HG02884 (cell line): ENCODE data around the gene SUMF1.
A peak's percentile ranks its signal among the peaks of the same experiment; 100 is the strongest.

ENCODE experiments used
- ATAC-seq: cut with Tn5 transposase; IDR thresholded peaks from one replicate; pipeline ENCODE4 v1.9.1; 2021; ENCODE audit warnings: mild to moderate bottlenecking, moderate library complexity; ENCODE audit not compliant: unreplicated experiment

Gene SUMF1

DNA sequence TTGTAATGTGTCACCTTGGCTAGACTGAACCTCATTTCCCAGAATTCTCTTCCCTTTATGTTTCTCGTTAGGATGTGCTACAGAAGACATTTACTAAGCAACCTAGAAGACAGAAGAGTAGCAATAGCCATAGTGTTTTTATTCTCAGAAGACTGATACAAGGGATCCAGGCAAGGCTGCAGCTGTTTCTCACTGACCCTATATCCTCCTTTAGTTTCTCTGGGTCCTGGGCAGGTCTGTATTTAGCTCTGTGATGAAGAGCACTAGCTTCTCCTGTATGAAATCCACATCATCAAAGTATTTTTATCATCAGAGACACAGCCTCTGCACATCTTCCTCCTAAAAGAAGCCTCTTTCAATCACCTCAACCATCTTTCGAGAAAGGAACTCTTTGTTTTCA is 72.5 kb downstream of the SUMF1 start:
- ATAC-seq: no peak

DNA sequence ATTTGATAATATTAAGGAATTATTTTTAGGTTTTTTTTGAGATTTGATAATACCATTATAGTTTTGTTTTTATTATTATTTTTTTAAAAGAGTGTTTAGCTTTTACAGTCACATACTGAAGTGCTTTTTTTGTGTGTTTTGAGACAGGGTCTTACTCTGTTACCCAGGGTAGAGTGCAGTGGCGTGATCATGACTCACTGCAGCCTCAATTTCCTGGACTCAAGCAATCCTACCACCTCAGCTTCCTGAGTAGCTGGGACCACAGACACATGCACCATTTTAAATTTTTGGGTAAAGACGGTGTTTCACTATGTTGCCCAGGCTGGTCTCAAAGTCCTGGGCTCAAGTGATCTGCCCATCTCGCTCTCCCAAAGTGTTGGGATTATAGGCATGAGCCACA is 73.0 kb downstream of the SUMF1 start:
- ATAC-seq: no peak

DNA sequence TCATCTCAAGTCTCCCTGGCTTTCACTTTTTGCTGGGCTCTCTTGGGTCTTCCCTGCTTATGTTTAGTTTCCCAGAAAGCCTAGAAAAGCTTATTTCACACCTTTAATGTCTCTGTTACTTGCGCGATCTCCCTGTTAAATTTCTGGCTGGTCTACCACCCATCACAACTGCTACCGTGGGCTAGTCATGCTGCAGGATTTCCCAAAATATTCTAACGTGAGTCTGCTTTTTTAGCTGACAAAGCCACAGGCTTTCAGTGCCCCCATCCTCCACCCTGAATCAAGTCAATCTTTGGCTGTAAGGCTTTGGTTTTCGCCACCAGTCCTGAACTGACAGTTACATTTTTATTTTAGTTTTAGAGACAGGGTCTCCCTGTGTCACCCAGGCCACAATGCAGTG is 74.1 kb downstream of the SUMF1 start:
- no peak for ATAC-seq

DNA sequence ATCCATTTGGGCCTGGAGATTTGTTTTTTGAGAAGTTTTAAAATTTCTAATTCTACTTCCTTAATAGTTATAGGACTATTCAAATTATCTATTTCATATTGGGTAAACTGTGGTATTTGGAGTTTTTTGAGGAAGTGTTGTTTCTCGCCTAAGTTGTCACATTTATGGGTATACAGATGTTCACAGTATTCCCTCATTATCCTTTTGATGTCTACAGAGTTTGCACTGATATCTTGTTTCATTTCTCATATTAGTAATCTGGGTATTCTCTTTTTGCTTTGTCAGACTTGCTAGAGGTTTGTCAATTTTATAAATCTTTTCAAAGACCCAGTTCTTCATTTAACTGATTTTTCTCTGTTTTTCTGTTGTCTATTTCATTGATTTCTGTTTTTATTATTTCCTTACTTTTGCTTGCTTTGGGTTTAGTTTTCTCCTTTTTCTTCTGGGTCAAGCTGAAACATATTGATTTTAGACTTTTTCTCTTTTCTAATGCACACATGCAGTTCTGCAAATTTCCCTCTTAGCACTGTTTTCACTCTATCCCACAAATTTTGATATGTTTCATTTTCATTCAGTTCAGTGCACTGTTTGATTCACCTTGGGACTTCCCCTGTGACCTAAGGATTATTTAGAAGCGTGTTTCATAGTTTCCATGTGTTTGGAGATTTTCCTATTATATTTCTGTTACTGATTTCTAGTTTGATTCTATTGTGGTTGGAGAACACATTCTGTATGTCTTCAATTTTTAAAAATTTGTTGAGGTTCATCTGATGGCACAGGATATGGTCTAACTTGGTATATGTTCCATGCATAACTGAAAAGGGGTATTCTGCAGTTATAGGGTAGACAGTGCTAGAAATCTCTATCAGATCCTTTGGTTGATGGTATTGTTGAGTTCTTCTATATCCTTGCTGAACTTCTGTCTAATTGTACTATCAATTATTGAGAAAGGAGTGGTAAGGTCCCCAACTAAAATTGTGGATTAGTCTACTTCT is 79.6 kb downstream of the SUMF1 start:
- peak; percentile 80 for ATAC-seq

DNA sequence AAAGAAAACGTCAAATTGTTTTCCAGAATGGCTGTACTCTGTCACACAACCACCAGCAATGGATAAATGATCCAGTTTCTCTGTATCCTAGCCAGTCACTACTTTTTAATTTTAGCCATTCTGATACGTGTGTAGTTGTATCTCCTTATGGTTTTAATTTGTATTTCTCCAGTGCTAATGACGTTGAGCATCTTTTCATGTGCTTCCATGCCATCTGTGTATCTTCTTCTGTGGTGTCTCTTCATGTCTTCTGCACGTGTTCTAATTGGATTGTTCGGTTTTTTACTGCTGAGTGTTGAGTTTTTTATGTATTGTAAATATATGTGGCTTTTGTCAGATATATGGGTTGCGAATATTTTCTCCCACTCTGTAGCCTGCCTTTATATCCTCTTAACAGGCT is 81.9 kb downstream of the SUMF1 start:
- ATAC-seq: no peak

DNA sequence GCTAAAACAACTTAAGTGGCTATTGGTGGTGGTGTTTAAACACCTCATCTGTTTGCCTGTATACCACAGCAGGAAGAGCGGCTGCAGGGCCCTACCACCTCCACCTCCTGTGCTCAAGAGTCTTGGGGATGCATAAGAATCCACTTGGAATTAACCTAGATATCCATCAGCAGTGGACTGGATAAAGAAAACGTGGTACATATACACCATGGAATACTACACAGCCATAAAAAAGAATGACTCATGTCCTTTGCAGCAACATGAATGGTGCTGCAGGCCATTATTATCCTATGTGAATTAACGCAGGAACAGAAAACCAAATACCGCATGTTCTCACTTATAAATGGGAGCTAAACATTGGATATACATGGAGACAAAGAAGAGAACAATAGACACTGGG is 87.1 kb downstream of the SUMF1 start:
- ATAC-seq: no peak

DNA sequence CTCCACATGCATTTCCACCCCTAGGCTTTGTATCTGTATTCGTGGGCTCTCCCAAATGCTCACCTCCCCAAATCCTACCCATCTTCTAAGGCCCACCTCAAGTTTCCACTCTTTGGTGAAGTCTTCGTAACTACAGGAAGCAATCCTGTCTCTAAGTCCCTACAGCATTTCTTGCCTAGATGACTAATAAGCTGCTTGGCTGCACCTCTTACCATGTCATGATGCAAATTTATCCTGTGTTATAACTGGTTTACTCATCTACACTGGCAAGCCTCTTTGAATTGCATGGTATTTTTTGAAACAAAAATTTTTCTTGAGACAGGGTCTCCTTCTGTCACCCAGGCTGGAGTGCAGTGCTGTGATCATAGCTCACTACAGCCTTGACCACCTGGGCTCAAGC is 90.6 kb downstream of the SUMF1 start:
- no peak for ATAC-seq

DNA sequence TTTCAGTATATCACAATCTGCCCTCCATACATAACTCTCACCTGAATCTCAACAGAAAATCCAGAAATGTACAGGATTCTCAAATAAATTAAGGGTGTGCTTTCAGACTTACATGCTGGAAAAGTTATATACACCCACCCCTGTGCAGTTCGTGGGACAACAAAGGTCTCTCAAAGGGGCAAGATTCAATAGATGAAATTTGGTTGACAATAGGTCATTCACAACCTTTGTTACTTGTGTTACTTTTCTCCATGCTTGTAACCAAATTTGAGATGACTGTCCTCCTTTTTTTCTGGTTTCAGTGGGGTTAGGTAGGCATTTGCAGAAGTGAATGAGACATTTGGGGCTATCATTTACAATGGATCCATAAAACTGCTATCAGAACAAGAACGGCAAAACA is 91.2 kb downstream of the SUMF1 start:
- no peak for ATAC-seq

DNA sequence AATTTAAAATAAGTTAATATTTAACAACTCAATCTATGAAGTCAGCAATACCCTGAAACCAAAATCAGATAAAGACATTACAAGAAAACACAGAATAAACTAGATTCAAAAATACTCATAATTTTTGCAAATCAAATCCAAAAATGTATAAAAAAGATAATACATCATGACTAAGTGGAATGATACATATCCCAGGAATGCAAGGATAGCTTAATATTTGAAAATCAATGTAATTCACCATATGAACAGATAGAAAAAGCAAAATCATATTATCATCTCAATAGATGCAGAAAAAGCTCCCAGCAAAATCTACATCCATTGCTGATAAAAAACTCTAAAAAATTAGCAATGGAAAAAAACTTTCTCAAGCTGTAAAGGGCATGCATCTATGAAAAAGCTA is 93.4 kb downstream of the SUMF1 start:
- no peak for ATAC-seq

DNA sequence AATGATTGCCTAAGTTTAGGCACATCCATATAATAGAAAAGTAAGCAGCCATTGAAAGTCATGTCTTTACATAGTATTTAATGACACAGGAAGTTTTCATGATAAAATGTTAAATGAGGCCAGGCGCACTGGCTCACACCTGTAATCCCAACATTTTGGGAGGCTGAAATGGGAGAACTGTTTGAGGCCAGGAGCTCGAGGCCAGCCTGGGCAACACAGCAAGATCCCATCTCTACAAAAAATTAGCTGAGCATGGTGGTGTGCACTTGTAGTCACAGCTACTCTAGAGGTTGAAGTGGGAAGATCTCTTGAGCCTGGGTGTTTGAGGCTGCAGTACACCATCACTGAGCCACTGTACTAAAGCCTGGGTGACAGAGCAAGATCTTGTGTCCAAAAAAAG is 104.5 kb downstream of the SUMF1 start:
- no peak for ATAC-seq

DNA sequence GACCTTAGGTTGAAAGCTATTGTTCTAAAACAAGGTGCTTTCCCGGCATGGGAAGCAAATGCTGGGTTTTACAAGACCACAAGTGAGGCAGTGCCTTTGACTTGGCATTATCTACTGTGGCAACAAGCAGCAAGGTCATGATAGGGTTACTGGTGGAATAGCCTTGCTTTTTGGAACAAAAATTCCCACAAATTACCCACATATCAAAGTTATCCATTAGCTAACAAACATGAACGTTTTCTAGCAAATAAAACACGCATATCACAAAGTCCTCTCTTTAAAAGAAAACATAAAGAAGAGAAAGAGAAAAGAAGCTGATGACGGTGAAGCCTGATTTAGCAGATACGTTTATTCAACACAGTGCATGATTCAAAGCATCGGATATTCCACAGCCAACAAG is 106.3 kb downstream of the SUMF1 start:
- no peak for ATAC-seq

DNA sequence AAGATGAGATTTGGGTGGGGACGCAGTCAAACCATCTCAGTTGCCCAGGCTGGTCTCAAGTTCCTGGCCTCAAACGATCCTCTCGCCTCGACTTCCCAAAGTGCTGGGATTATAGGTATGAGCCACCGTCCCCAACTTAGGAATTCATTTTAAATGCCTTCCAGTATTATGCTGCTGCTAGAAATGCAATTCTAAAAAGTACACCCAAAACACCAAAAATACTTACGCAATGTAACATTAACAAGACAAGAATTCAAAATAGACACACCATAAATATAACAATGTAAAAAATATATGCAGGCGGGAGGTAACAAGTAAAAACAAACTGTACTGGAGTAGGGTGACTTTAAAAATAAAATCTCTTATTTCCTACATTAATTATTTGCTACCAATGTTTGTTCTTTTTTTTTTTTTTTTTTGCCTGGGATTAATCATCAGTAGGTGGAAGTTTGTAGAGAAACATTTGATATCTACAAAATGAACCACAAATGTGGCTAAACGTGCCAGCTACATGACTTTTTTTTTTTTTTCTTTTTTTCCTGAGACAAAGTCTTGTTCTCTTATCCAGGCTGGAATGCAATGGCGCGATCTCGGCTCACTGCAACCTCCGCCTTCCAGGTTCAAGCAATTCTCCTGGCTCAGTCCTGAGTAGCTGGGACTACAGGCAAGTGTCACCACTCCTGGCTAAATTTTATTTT is 107.1 kb downstream of the SUMF1 start:
- no peak for ATAC-seq

DNA sequence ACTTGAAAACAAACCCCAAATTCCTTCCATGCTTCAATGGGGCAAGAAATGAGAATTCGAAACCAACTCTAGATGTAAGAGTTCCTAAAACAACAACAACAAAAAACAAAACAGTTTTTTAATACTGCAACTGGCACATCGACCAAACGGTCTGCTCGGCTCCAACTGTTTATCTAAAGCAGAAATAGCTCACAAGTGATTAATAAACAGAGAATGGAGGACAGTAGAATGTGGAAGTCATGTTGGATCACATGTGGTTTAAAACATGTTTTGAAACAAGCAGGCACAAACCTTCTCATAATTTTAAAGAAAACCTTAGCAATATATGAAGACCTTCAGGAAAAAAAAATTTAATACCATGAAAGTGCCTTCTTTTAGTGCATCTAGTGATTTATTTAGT is 108.8 kb downstream of the SUMF1 start:
- no peak for ATAC-seq

DNA sequence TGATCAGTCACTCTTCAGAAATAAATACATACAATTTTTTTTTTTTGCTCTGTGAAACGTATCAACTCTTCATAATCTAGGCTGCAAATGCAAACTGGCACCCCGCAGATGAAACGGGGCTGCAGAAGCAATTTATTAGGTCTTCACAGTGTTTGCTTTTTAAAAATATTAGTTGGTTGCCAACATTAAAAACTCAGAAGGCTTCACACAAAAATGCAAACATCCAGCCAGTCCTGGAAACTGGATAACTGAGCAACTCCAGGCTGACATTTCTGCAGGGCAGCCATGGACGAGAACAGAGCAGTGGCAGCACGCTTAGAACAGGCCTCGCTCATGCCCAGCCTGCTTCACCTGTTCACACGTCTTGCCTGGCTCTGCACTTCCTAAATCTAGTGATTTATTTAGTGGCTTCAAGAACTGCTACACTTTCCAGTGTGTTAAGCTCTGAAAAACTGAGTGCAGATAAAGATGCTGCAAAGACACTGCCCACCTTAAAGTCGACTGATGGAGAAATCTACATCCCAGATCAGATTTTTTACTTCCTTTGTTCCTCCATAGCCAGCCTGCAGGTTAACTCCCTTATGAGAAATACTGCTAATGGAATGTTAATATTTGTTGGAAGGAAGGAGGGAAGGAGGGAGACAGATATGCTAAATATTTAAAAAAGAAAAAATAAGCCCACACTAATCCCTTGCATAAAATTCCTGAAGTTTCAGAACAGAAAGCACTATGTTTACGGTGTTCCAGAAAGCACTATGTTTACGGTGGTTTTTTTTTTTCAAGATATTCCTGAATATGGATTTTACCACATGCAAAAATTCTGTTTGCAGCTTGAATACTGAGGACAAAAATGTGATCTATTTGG is 110.3 kb downstream of the SUMF1 start:
- no peak for ATAC-seq

DNA sequence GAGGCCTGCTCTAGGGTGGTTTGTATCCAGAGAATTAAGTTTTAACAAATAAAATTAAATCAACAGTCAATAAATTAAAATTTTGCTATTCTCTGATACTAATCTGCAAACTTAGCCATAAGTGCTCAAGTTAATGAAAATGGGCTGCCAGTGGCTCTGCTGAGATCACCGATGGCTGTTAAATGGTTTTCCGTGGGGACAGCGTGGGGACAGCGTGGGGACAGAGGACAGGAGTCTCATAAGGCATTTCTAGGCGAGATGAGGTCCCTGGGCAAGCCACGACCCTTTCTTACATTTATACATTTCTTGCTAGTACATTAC is 110.9 kb downstream of the SUMF1 start:
- ATAC-seq: no peak

DNA sequence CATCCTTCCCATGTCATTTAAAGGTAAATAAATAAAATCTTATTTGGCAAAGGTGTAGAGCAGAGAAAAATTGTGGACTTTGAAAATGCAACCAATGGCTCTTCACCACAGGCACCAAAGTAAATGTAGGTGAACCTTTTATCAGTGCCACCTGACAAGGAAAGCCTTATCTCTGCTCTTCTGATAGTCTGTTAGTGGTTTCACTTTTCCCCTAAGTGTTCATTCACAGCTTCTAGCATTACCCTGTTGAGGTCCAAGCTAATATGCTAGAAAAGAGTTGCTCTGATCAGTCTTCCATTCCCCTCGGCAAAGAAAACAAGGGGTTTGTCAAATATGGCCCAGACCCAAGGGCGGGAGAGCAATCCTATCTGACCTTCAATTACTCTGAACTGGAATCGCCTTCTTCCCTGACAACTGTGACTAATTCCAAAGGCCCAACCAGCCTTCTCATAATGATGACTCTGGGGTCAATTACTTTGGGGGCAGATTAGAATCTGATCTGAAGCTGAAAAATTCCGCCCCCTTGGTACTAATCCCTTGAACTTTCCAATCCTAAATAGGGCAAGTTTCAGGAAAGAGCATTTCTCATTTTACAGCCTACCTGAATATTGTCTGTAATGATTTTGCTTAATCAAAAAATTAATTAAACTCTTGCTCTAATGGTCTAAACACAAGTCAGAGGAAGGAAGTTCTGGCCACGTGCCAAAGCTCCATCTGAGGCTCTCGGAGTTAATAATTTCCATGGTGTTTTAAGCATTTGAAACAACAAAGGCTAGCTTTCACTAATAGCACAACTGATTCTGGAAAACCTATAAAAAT is 111.5 kb downstream of the SUMF1 start:
- ATAC-seq: no peak

DNA sequence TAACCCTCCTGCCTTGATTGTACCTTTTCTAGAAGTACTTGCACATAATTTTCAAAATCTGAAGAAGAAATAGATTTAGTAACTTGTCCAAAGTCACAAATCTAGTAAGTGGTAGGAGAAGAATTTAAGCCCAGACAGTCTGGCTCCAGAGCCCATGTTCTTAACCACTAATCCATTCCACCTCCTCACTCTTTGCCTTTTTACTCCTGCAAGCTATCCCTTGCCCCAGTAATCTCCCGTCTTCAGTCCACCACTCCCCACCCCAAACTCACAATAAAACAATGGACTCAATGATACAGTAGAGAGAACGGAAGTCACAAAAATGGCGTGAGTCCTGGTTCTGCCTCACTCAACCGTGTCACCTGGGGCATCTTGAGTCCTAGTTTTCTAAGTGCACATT is 115.2 kb downstream of the SUMF1 start:
- no peak for ATAC-seq

DNA sequence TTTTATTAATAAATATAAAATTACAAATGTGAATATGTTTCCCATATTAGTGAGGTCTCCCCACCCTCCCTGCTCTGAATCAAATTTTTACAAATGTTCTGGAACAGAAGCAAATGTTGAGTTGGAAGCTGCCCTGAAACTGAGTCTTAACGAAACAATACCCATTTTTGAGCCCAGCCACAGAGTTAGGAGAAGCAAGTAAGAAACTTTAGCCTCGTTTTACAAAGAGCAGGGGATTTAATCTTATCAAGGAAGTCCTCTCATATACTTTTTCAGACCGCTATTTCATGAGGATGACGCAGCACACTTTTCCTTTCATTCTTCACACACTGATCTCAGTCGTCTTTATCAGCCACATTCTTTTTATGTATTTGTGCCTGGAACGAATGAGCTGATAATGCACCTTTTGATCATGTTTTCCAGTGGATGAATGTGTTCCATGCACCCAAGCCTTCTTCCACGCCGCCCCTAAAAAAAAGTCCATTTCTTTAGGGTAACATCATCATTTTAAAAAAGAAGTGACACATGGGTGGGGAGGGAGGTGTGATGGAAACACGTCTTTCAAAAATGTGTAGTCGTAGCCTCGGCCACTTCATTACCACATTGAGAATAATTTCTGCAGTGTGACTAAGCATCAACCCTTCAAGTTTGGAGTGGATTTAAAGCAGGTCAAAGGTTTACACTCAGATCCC is 115.8 kb downstream of the SUMF1 start:
- ATAC-seq: peak; percentile 63

DNA sequence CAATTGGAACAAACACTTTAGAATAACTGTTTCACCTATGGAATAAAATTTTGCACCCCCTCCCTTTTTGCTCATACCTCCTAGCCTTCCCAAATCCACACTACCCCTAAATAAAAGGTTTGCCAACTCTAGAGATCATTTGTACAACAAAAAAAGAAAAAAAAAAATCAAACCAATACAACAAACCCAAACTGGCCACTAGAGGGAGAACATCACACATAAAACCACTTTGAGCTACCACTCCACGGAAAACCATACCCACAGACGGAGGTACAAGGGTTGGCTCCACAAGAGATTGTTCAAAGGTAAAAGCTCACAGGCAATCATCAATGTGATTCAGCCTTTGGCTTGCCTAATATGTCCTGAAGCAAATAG is 116.3 kb downstream of the SUMF1 start:
- ATAC-seq: peak; percentile 78

DNA sequence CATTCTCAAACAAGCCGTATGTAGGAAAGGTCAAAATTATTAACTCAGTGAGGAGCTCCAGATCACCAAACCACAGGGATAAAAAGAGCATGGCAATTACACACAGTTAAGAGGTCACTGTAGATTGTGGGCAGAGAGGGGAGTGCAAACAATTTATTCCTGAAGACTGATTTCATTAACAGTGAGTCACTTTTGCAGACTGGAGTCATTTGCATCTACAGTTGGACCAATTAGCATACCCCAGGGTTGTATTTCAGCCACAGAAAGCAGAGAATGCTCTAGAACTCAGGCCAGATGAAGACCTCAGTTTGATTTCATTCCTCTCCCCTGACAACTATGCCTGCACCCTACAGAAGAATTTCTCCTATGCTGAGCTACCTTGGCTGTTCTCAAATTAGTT is 123.8 kb downstream of the SUMF1 start:
- ATAC-seq: no peak
